ENCODE measurements around the gene MRPL48. TPM values are rescaled to one million over a fixed set of nuclear protein-coding genes. Genes with fewer than 3 reads are reported as not detected.

MRPL48 gene
- total and polyA plus RNA-seq, 10 of the 15 experiments (the other 5 are each of a cell fraction or from before 2014, with no cell fraction given), result 46.7 to 159 (median 83.4) TPM

DNA sequence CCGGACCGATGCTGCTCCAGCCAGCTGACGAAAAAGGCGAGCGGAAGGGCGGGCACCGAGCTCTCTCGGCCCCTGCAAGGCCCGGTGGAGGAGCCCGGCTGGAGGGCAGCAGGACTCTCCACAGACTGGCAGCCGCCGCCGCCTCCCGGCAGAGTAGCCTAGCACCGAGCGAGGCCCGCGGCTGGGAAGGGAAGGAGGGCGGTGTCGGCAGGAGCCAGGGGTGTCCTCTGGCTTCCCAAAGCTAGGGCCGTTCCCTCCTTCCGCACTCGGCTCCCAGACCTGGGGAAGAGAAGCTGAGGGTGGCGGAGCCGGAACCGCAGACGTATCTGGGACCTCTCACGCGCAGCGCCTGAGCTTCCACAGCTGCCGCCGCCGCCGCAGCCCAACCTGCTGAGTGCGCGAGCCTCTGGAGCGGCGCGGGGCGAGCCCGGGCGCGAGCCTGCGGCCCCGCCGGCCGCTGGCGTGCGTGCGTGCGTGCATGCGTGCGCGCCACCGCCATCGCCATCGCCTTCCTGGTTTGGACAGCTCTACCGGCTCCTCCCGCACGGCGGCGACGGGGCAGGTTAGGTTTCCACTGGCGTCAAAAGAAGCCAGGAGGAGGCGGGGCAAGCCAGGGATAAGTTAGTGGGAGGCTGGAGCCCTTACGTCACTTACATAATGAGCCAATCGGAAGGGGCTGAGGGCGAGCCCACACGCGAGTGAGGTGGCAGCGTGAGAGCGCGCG, 26.8 kb upstream of the MRPL48 start, which contains the start of gene RAB6A:
RAB6A (minus strand) TSS at position 396 of the 724 bp plus-strand sequence. CDS start 439 bp downstream, outside the sequence.
- peak; percentile 94 for ATAC-seq
- Histone ChIP-seq H3K36me3 (ENCODE audit: control insufficient read depth in 2 of 2, insufficient read depth in 2 of 2, low read length in 1 of 2) (peaks cover 0 to 2% of the 10 kb centered on the region in 2 experiments; a peak in 1 of 4 replicates), H3K4me2 (ENCODE audit: control insufficient read depth, insufficient read depth) (peak within 1 kb of the TSS; percentile 79), H4K20me1 (ENCODE audit: control insufficient read depth, insufficient read depth) (no peaks in the 10 kb centered on the region), H3K27ac (ENCODE audit: control insufficient read depth, insufficient read depth) (peak within 1 kb of the TSS; percentile 78), H3K79me2 (ENCODE audit: control insufficient read depth, insufficient read depth, low read length) (peaks cover 43% of the 10 kb centered on the region), H3K4me1 (ENCODE audit: control insufficient read depth, insufficient read depth, low read length) (no peaks in the 10 kb centered on the region; the same call in 1 of the 2 replicates), H3K27me3 (replicated peaks in 1 of 2; ENCODE audit: control insufficient read depth in 2 of 2, insufficient read depth in 2 of 2, low read length in 1 of 2) (no peaks in the 10 kb centered on the region), H3K9ac (ENCODE audit: control insufficient read depth, insufficient read depth, low read length) (peak within 1 kb of the TSS; percentile 84), H2AFZ (ENCODE audit: control insufficient read depth, low read depth, low read length) (peak within 1 kb of the TSS; percentile 95), H3K4me3 (peak within 1 kb of the TSS; percentile 98), H3K9me3 (replicated peaks; ENCODE audit: control insufficient read depth, insufficient read depth, low read length) (no peaks in the 10 kb centered on the region)
- in situ Hi-C loops (cut with MboI), result no loop called here
- peak; percentile 98 for DNase-seq (ENCODE audit: low read depth, low spot score)
- CTCF ChIA-PET, result interaction anchor here (0.6 to 4.2 kb wide), 6 partner anchors 16 to 100 kb away, joined by 3 to 41 read pairs (median 3); partner anchors contain the start of gene MRPL48
- BruUV-seq (replicated peaks), result no TSS peak
- WGBS (ENCODE audit: insufficient coverage, insufficient replicate concordance, low lambda C conversion rate, missing lambda C conversion rate), result 1% methylated on average over 70 of the region's 74 CpGs
- POLR2A ChIA-PET, result interaction anchor here (0.9 to 8.1 kb wide), 7 partner anchors 10 to 374 kb away, joined by 3 to 106 read pairs (median 4); partner anchors contain the start of genes MRPL48 and UCP2
- intact Hi-C loops (cut with micrococcal nuclease; ENCODE audit: unreplicated experiment), result loop anchor here (1.0 kb wide), 1 partner anchor 18 kb away; no protein-coding TSS in a partner anchor
- SMC1A ChIA-PET (ENCODE audit: uncharacterized antibody, unreplicated experiment), result interaction anchor here (0.9 to 5.5 kb wide), 6 partner anchors 15 to 135 kb away, joined by 3 to 53 read pairs (median 4); partner anchors contain the start of gene MRPL48
- FAIRE-seq, result peak; percentile 92
- RAD21 ChIA-PET (ENCODE audit: unreplicated experiment), result interaction anchor here (1.5 to 3.3 kb wide), 2 partner anchors 18 to 27 kb away, joined by 5 to 37 read pairs; partner anchors contain the start of gene MRPL48
- TF ChIP-seq, protein P1, sequence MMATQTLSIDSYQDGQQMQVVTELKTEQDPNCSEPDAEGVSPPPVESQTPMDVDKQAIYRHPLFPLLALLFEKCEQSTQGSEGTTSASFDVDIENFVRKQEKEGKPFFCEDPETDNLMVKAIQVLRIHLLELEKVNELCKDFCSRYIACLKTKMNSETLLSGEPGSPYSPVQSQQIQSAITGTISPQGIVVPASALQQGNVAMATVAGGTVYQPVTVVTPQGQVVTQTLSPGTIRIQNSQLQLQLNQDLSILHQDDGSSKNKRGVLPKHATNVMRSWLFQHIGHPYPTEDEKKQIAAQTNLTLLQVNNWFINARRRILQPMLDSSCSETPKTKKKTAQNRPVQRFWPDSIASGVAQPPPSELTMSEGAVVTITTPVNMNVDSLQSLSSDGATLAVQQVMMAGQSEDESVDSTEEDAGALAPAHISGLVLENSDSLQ (IDR thresholded peaks at IDR 0.05), result peak; percentile 80
- TF ChIP-seq, protein P2, sequence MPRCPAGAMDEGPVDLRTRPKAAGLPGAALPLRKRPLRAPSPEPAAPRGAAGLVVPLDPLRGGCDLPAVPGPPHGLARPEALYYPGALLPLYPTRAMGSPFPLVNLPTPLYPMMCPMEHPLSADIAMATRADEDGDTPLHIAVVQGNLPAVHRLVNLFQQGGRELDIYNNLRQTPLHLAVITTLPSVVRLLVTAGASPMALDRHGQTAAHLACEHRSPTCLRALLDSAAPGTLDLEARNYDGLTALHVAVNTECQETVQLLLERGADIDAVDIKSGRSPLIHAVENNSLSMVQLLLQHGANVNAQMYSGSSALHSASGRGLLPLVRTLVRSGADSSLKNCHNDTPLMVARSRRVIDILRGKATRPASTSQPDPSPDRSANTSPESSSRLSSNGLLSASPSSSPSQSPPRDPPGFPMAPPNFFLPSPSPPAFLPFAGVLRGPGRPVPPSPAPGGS (IDR thresholded peaks at IDR 0.05; ENCODE audit: borderline replicate concordance, insufficient read depth, low read depth, low read length, poor library complexity, severe bottlenecking), result no peak
- TF ChIP-seq, protein P3, sequence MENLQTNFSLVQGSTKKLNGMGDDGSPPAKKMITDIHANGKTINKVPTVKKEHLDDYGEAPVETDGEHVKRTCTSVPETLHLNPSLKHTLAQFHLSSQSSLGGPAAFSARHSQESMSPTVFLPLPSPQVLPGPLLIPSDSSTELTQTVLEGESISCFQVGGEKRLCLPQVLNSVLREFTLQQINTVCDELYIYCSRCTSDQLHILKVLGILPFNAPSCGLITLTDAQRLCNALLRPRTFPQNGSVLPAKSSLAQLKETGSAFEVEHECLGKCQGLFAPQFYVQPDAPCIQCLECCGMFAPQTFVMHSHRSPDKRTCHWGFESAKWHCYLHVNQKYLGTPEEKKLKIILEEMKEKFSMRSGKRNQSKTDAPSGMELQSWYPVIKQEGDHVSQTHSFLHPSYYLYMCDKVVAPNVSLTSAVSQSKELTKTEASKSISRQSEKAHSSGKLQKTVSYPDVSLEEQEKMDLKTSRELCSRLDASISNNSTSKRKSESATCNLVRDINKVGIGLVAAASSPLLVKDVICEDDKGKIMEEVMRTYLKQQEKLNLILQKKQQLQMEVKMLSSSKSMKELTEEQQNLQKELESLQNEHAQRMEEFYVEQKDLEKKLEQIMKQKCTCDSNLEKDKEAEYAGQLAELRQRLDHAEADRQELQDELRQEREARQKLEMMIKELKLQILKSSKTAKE (IDR thresholded peaks at IDR 0.05; ENCODE audit: low read depth, poor library complexity, severe bottlenecking), result no peak
- TF ChIP-seq SIN3A (IDR thresholded peaks at IDR 0.05; ENCODE audit: low read depth, low read length) (peak; percentile 45; the same call in 1 of the 2 replicates), FOS (IDR thresholded peaks at IDR 0.05; ENCODE audit: borderline replicate concordance, extremely low read depth, insufficient read length) (no peak), RFX5 (IDR thresholded peaks at IDR 0.05; ENCODE audit: low read depth, low read length) (peak; percentile 76; the same call in 1 of the 2 replicates), CBFB (IDR thresholded peaks at IDR 0.05; ENCODE audit: low read depth) (peak; percentile 55; the same call in 1 of the 2 replicates), ZBED1 (IDR thresholded peaks at IDR 0.05; ENCODE audit: borderline replicate concordance) (no peak), BACH1 (IDR thresholded peaks at IDR 0.05; ENCODE audit: borderline replicate concordance) (peak; percentile 85), EED (IDR thresholded peaks at IDR 0.05; ENCODE audit: low read depth) (no peak; the same call in 1 of the 2 replicates), ZNF24 (IDR thresholded peaks at IDR 0.05) (no peak), CREB1 (IDR thresholded peaks at IDR 0.05; ENCODE audit: low read depth) (peak; percentile 97), POLR2AphosphoS5 (IDR thresholded peaks at IDR 0.05; ENCODE audit: low read length) (peak; percentile 82)
- TF ChIP-seq, protein P4, sequence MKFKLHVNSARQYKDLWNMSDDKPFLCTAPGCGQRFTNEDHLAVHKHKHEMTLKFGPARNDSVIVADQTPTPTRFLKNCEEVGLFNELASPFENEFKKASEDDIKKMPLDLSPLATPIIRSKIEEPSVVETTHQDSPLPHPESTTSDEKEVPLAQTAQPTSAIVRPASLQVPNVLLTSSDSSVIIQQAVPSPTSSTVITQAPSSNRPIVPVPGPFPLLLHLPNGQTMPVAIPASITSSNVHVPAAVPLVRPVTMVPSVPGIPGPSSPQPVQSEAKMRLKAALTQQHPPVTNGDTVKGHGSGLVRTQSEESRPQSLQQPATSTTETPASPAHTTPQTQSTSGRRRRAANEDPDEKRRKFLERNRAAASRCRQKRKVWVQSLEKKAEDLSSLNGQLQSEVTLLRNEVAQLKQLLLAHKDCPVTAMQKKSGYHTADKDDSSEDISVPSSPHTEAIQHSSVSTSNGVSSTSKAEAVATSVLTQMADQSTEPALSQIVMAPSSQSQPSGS (IDR thresholded peaks at IDR 0.05; ENCODE audit: low read length), result no peak
